DLD1 (cell line): Measurements from ENCODE around the gene GRAMD2B.
"Not testable (repeated sequence)": the region's sequence is repeated elsewhere in the genome, so short reads cannot be mapped to it uniquely, and the experiment has no call there.

Experiments used
- in situ Hi-C: cut with HindIII; loops from 2 replicates; pipeline ENCODE4 v1.10.0; 2017; ENCODE audit warnings: low sequenced_read_pairs

The GRAMD2B gene

DNA sequence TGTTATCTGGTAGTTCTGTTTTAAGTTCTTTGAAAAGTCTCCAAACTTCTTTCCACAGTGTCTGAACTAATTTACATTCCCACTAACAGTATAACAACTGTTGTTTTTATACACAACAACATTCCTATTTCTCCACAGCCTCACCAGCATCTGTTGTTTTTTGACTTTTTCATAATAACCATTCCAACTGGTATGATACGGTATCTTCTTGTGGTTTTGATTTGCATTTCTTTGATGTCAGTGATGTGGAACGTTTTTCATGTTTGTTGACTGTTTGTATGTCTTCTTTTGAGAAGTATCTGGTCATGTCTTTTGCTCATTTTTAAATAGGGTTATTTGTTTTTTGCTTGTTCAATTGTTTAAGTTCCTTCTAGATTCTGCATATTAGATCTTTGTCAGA, 12.6 kb upstream of the GRAMD2B start:
- in situ Hi-C loops, result no loop called here

DNA sequence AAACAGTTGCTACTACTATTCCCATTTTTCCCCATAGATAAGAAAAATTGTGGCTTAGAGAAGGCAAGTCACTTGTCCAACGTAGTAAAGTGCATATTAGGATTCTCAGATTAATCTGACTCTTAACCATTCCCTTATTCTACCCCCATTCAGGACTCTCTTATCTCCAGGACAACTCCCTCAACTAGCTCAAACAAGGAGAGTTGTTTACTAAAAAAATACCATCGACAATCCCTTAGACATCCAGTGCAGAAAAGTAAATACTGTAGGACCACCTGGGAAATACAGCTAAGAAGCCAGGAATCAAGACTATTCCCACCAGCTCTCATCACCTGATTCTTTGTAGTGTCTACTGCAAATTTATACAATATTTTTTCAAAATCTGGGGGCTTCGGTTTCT, 9.4 kb upstream of the GRAMD2B start:
- in situ Hi-C loops, result no loop called here

DNA sequence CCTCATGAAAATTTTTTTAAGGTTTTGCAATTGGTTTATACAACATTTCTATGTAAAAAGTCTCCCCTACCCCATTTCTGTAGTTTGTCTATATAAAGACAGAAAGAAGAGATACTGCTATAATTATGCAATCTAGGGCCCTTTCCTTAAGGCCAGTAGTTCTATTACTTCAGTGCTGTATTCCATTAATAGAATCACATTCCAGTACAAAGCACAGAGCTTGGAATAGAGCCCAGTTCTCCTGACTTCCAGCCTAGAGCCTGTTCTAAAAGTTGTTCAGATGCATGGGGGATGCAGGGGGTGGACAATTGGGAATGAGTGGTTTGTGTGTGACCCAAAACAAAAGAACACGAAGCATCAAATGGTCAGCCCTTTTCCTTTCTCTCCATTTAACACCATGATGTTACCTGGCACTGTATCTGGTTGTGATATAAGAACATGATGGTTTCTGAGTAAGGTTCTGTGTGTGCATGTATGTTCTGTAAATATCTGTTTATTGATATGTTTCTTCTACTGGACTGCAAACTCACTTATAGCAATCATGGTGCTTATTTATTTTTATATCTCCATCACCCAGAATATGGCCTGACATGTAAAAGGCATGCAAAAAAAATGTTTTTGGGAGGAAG, 8.2 kb upstream of the GRAMD2B start:
- in situ Hi-C loops, result no loop called here

GRCh38 chr5:126415789-126416188, 7.4 kb upstream of the GRAMD2B start:
- in situ Hi-C loops, result no loop called here

GRCh38 chr5:126416266-126416925, 6.8 kb upstream of the GRAMD2B start:
- in situ Hi-C loops, result no loop called here

GRCh38 chr5:126417178-126417577, 6.0 kb upstream of the GRAMD2B start:
- in situ Hi-C loops, result no loop called here

GRCh38 chr5:126419102-126419501, 4.1 kb upstream of the GRAMD2B start:
- in situ Hi-C loops, result no loop called here

DNA sequence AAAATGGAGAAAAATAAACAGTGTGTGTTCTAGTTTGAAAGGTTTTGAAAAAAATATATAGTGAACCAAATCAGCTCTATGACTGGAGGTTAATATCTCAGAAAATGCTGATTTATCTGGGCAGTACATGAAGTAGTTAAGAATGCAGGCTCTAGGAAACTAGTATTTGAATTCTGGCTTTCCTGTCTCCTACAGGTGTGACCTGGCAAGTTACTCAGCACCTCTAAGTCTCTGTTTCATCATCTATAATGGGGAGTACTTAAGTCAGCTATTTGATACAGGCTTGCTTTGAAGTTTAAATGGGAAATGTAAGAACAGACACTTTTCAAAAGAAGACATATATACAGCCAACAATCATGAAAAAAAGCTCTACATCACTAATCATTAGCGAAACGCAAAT, 5.2 kb downstream of the GRAMD2B start:
- in situ Hi-C loops, result no loop called here

DNA sequence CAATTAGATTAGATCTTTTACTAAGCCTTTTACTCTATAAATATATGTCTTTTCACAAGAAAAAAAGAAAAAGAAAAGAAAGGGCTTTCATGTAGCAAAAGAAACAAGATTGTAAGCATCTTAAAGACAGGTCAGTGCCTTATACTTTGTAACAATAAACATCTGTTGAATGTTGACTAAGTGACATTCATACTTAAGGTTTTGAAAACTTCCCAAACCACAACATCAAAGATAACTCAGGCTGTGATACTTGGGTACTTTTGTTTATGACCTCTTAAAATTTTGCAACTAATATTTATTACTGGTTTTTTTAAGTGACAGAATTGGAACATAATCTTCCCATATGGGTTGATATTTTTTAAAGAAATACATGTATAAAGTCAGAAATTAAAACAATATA, 7.4 kb downstream of the GRAMD2B start:
- in situ Hi-C loops, result no loop called here

- in situ Hi-C loops, result no loop called here
Observed at GRCh38 chr5:126433701-126434100, 10.5 kb downstream of the GRAMD2B start.

- in situ Hi-C loops, result no loop called here
Observed at GRCh38 chr5:126435261-126435660, 12.1 kb downstream of the GRAMD2B start.

GRCh38 chr5:126435714-126436113, 12.5 kb downstream of the GRAMD2B start:
- in situ Hi-C loops, result no loop called here

DNA sequence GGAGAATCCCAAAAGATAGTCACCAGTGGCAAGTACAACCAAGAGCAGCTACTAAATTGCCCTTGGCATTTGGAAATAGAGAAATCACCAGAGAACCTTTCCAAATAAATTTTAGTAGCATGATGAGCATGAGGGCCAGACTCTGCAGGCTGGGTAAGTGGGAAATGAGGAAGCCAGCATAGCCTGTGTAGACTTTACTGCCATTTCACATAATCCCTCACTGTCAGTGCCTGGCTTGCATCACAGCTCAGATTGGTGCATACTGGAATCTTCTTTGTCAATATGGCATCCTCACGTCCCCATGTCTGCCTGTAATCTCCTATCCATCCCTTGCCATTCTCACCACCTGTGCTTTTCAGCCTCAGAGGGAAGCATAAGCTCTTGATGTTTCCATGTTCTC, 14.5 kb downstream of the GRAMD2B start:
- in situ Hi-C loops, result no loop called here

DNA sequence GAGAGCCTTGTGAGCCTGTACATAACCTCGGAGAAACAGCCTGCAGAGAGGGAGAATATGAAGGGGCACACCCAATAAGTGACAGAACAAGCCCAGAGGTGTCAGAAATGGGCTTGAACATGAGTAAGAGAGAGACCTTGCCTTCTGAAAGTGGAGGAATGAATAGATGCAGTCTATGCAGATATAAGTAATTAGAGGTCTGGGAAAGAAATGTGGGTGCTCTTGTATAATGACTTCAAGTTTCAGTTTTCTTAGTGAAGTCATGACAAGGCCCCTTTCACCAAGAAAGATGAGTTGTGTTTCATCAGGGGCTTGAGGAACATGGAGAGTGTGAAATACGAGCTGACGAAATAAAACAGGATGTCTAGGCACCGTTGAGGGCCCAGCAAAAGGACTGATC, 15.1 kb downstream of the GRAMD2B start:
- in situ Hi-C loops, result no loop called here

DNA sequence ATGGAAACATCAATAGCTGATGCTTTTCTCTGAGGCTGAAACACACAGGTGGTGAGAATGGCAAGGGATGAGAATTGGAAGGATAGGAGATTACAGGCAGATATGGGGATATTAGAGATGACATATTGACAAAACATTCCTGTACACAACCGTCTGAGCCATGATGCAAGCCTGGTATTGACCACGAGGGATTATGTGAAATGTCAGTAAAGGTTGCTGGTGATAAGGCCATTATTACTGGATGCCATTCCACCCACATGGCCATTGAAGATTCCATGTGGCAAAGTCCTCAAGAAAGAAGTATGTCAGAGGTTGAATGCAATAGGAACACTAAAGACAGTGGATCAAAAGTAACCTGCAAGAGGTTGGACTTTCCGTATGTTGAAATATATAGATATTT, 15.7 kb downstream of the GRAMD2B start:
- in situ Hi-C loops, result no loop called here

GRCh38 chr5:126439724-126440123, 16.5 kb downstream of the GRAMD2B start:
- in situ Hi-C loops, result not testable (repeated sequence)

GRCh38 chr5:126441230-126441629, 18.0 kb downstream of the GRAMD2B start:
- in situ Hi-C loops, result no loop called here

GRCh38 chr5:126443374-126443851, 20.2 kb downstream of the GRAMD2B start:
- in situ Hi-C loops, result no loop called here

DNA sequence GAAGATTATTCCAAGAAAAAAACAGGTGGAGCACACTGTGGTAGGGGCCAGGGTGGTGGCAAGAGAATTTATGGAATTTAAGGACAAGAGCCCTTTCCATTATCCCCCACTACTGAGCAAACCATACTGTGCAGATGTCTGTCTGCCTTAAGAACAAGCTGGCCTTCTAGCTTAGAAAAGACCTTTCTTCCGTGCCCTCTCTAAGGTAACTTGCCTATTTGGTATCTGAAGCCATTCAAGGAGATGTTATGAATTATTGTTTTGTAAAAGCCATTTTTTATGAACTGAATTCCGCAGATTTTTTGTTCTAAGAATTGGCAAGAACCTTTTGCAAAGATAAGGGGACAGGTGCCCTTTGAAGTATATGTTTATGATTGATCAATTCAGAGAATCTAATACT, 20.9 kb downstream of the GRAMD2B start:
- in situ Hi-C loops, result no loop called here

DNA sequence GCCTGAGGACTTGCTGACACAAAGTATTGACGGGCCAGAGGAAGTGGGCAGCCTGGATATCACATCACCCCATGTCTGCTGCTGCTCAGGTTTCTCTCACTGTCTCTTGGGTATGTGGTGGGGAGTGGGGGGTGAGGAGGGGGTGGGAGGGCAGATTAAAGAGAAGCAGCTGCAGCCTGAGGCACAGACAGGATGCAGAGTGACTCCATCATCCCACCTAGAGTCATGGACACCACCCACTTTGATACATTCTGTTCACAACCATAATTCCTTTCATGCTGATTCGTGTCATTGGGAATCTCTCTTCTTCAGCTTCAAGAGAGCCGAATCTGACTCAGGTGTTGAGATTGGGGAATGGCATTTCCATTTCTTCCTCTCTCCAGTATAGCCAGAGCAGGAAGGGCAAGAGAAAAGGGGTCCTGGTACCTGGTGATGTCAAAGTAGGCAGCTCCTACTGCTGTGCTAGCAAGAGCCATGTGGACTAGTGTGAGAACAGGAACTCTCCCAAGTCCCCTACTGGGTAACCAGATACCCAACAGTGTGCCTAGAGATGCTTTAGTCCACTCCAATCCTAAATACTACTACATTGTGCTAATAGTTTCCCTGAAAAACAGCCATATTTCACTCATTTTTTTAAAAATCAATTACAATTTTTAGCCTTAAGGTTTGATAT, 22.4 kb downstream of the GRAMD2B start:
- in situ Hi-C loops, result no loop called here

DNA sequence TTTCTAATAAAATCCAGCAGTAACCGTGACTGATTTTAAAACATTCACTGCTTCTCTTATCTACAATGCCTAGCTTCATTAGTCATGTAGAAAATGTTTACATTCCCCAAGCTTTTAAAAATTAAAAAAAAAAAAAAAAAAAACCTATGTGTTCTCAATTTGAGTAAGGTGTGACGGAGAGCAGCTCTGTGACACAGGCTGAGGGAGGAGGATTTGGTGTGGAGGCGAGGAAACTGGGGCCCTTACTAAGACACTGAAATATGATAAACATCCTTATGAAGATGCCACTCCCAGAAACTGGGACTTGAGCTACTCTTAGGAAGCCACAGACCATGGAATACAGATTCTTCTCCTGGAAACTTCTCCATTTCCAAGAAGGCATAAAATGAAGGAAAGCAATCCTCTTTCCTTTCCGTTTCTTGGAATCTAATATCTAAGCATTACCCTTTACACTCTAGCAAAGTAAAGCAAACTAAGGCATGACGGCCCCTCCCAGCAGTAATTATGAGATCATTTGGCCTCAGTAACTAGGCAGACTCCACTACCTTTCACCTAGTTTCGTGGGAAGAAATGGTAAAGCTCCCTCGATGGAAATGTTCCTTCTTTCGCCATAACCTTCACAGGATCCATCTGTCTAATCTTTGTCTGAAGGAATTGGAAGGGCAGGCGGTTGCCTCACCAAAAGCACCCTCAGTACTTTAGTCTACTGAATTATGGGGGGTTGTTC, 23.5 kb downstream of the GRAMD2B start:
- in situ Hi-C loops, result no loop called here

DNA sequence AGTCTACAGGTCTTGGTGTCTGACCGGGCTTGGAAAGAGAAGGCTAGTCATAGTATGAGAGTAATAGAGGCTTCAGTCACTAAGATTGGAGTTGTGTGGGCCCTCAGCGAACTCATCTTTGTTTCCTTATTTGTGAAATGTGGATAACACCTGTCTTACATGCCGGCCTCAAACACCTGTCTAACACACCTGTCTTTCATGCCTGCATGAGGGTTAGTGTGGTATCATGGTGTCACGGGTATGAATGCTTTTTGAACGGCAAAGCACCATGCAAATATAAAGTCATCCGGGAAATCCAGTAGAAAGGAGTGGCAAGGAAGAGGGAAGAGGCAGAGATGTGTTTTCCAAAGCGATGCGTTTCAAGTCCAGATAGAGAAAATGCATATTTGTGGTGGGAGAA, 25.5 kb downstream of the GRAMD2B start:
- in situ Hi-C loops, result no loop called here
